Activated T-cell treated with anti-CD3 and anti-CD28 coated beads, Interleukin-2, amount 50 U/mL, for 24 hours (primary cell): ENCODE results near the gene CCDC81.
A peak's percentile ranks its signal among the peaks of the same experiment; 100 is the strongest.
"Not testable (repeated sequence)": the region's sequence is repeated elsewhere in the genome, so short reads cannot be mapped to it uniquely, and the experiment has no call there.

Experiments
- DNase-seq: peaks from one replicate; pipeline ENCODE4 v3.0.0-alpha.2; 2020
- H3K27ac Mint-ChIP-seq: 2 replicates; pipeline ENCODE4 v1.8.0; 2020; ENCODE audit warnings: mild to moderate bottlenecking, mixed read lengths
- H3K27me3 Mint-ChIP-seq: 2 replicates; pipeline ENCODE4 v1.8.0; 2020; ENCODE audit warnings: mixed read lengths
- H3K36me3 Mint-ChIP-seq: 2 replicates; pipeline ENCODE4 v1.8.0; 2020; ENCODE audit warnings: low read depth, mixed read lengths
- H3K4me1 Mint-ChIP-seq: 2 replicates; pipeline ENCODE4 v1.8.0; 2020; ENCODE audit warnings: low read depth, mixed read lengths
- H3K4me3 Mint-ChIP-seq: 2 replicates; pipeline ENCODE4 v1.8.0; 2020; ENCODE audit warnings: mild to moderate bottlenecking, moderate library complexity, mixed read lengths
- H3K9me3 Mint-ChIP-seq: 2 replicates; pipeline ENCODE4 v1.8.0; 2020; ENCODE audit warnings: mixed read lengths

The CCDC81 gene

DNA sequence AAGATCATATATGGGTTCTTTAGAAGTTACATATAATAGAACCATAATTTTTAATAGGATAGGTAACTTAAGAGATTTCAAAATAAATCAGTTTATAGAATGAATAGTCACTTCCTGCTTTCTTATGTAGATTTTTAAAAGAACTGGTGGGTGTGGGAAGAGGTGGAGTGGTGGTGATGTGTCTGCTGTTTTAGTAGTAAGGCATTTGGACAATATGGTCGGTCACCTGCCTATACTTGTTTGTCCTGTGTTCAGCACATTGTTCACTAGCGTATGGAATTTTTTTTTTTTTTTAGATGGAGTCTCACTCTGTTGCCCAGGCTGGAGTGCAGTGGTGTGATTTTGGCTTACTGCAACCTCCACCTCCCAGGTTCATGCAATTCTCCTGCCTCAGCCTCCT, 39.3 kb downstream of the CCDC81 start:
- H3K36me3 Mint-ChIP-seq: no peaks in the 10 kb centered on the region
- no peaks in the 10 kb centered on the region for H3K9me3 Mint-ChIP-seq
- no peak overlapping the region for H3K27ac Mint-ChIP-seq
- no peak for DNase-seq
- no peaks in the 10 kb centered on the region for H3K27me3 Mint-ChIP-seq
- H3K4me3 Mint-ChIP-seq: no peak overlapping the region
- H3K4me1 Mint-ChIP-seq: peaks cover 6% of the 10 kb centered on the region

- Mint-ChIP-seq H3K4me3 (no peak overlapping the region), H3K27me3 (no peaks in the 10 kb centered on the region), H3K4me1 (peaks cover 7% of the 10 kb centered on the region), H3K9me3 (no peaks in the 10 kb centered on the region), H3K27ac (no peak overlapping the region), H3K36me3 (no peaks in the 10 kb centered on the region)
- no peak for DNase-seq
These were observed 40.3 kb downstream of the CCDC81 start for GRCh38 chr11:86415026-86415425.

- H3K36me3 Mint-ChIP-seq: no peaks in the 10 kb centered on the region
- no peaks in the 10 kb centered on the region for H3K9me3 Mint-ChIP-seq
- H3K4me1 Mint-ChIP-seq: peaks cover 7% of the 10 kb centered on the region
- no peak for DNase-seq
- H3K4me3 Mint-ChIP-seq: no peak overlapping the region
- H3K27me3 Mint-ChIP-seq: no peaks in the 10 kb centered on the region
- no peak overlapping the region for H3K27ac Mint-ChIP-seq
These were observed 41.8 kb downstream of the CCDC81 start for GRCh38 chr11:86416494-86416893.

GRCh38 chr11:86416951-86417350, 42.3 kb downstream of the CCDC81 start:
- not testable (repeated sequence) for H3K4me3 Mint-ChIP-seq, H3K9me3 Mint-ChIP-seq, H3K27ac Mint-ChIP-seq, H3K4me1 Mint-ChIP-seq, H3K36me3 Mint-ChIP-seq, H3K27me3 Mint-ChIP-seq, DNase-seq

GRCh38 chr11:86418106-86418505, 43.4 kb downstream of the CCDC81 start:
- H3K27ac Mint-ChIP-seq: no peak overlapping the region
- H3K4me3 Mint-ChIP-seq: no peak overlapping the region
- no peaks in the 10 kb centered on the region for H3K9me3 Mint-ChIP-seq
- peaks cover 7% of the 10 kb centered on the region for H3K4me1 Mint-ChIP-seq
- no peaks in the 10 kb centered on the region for H3K36me3 Mint-ChIP-seq
- no peak for DNase-seq
- H3K27me3 Mint-ChIP-seq: no peaks in the 10 kb centered on the region

DNA sequence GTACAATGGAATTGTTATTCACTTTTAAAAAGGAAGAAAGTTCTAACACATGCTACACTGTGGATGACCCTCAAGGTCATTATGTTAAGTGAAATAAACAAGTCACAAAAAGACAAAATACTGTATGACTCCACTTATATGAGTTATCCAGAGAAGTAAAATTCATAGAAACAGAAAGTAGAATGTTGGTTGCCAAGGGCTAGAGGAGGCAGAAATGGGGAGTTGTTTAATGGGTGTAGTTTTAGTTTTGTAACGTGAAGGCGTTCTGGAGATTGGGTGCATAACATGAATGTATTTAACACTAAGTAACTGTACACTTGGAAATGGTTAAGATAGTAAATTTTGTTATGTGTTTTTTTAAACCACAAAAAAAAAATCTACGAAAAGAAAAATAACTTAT, 43.8 kb downstream of the CCDC81 start:
- H3K27ac Mint-ChIP-seq: no peak overlapping the region
- no peak overlapping the region for H3K4me3 Mint-ChIP-seq
- no peaks in the 10 kb centered on the region for H3K36me3 Mint-ChIP-seq
- no peaks in the 10 kb centered on the region for H3K9me3 Mint-ChIP-seq
- H3K4me1 Mint-ChIP-seq: peaks cover 7% of the 10 kb centered on the region
- no peaks in the 10 kb centered on the region for H3K27me3 Mint-ChIP-seq
- DNase-seq: no peak

DNA sequence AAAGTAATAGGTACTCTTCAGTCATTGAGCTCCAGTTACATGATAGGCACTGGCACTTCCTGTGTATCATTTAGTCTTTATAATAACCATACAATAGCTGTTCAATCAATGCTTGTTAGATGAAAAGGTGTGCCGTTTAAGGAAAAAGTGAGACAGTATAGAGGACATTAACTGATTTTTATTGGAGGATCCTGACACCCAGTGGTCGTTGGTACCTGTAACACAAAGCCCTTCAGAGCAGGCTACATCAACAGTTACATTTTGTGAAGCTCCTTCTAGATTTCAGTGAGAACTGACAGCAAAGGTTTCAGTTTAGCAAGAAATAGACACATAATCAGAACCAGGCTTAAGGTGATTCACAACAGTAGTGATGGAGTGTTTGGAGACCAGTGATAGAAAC, 44.2 kb downstream of the CCDC81 start:
- no peak for DNase-seq
- H3K27ac Mint-ChIP-seq: peak overlapping the region; percentile 6

DNA sequence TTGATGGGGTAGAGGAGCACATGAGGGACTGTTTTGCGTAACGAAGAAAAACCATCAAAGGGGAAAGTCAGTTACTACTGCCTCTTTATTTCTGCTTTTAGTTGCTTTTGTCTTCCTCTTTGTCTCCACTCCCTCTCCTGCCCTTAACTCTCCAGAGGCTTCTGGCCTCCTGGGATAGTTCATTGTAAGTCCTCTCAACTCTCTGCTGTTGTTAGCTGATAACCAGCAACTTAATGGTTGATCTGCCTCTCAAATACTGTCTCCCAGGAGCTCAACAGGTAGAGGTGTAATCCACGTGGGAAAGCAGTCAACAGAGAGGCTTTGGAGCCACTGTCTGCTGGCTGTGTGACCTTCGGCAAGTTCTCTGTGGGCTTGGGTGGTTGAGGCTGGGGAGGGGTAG, 47.3 kb downstream of the CCDC81 start:
- no peaks in the 10 kb centered on the region for H3K36me3 Mint-ChIP-seq
- DNase-seq: no peak
- no peak overlapping the region for H3K4me3 Mint-ChIP-seq
- H3K4me1 Mint-ChIP-seq: peaks cover 7% of the 10 kb centered on the region
- H3K9me3 Mint-ChIP-seq: peaks cover 13% of the 10 kb centered on the region
- H3K27ac Mint-ChIP-seq: no peak overlapping the region
- no peaks in the 10 kb centered on the region for H3K27me3 Mint-ChIP-seq

More for the DNA sequence above, 44.2 kb downstream of the CCDC81 start:
- Mint-ChIP-seq H3K27me3 (no peaks in the 10 kb centered on the region), H3K4me1 (peaks cover 7% of the 10 kb centered on the region), H3K4me3 (no peak overlapping the region), H3K36me3 (no peaks in the 10 kb centered on the region), H3K9me3 (no peaks in the 10 kb centered on the region)

DNA sequence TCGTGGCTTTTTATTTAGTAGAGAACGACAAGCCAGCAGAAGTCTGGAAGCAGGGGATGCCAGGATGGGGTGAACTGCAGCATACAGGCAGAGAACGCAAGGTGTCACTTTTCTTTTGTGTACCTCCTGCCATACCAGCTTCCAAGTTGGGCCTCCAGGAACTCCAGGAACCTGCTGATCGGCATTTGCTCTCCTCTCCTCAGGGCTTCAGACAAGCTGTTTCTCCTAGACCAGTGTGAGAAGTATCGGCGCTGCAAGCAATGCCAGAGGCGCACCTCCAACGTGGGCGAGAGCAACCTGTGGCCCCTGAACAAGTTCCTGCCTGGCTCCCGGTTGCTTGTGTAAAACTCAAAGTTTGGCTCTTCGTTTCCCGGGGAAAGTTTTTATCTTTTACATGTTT, 47.7 kb downstream of the CCDC81 start:
- DNase-seq: no peak
- Mint-ChIP-seq H3K9me3 (peaks cover 13% of the 10 kb centered on the region), H3K36me3 (no peaks in the 10 kb centered on the region), H3K27me3 (no peaks in the 10 kb centered on the region), H3K4me1 (peaks cover 7% of the 10 kb centered on the region), H3K27ac (no peak overlapping the region), H3K4me3 (no peak overlapping the region)

GRCh38 chr11:86423488-86423887, 48.8 kb downstream of the CCDC81 start:
- DNase-seq, H3K4me1 Mint-ChIP-seq, H3K27me3 Mint-ChIP-seq, H3K27ac Mint-ChIP-seq, H3K36me3 Mint-ChIP-seq, H3K4me3 Mint-ChIP-seq: not testable (repeated sequence)
- peaks cover 13% of the 10 kb centered on the region for H3K9me3 Mint-ChIP-seq

DNA sequence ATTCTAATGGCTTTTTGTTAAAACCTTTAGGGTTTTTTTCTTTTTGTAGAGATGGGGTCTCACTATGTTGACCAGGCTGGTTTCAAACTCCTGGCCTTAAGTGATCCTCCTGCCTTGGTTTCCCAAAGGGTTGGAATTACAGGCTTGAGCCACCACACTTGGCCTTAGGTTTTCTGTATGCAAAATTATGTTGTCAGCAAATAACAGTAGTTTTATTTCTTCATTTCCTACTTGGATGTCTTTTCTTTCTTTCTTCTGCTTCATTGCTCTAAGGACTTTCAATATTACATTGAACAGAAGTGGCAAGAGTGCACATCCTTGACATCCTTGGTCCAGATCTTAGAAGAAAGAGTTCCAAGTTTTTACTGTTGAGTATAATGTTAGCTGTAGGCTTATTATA, 52.8 kb downstream of the CCDC81 start:
- no peak overlapping the region for H3K4me3 Mint-ChIP-seq
- peaks cover 3% of the 10 kb centered on the region for H3K36me3 Mint-ChIP-seq
- H3K27ac Mint-ChIP-seq: no peak overlapping the region

GRCh38 chr11:86431258-86431657, 56.6 kb downstream of the CCDC81 start:
- no peaks in the 10 kb centered on the region for H3K27me3 Mint-ChIP-seq
- no peak for DNase-seq
- peaks cover 3% of the 10 kb centered on the region for H3K36me3 Mint-ChIP-seq
- H3K4me1 Mint-ChIP-seq: no peaks in the 10 kb centered on the region
- H3K4me3 Mint-ChIP-seq: peak overlapping the region; percentile 47
- H3K9me3 Mint-ChIP-seq: peaks cover 5% of the 10 kb centered on the region
- H3K27ac Mint-ChIP-seq: no peak overlapping the region

More for the DNA sequence above, 52.8 kb downstream of the CCDC81 start:
- Mint-ChIP-seq H3K27me3 (no peaks in the 10 kb centered on the region), H3K4me1 (no peaks in the 10 kb centered on the region), H3K9me3 (peaks cover 13% of the 10 kb centered on the region)
- no peak for DNase-seq

DNA sequence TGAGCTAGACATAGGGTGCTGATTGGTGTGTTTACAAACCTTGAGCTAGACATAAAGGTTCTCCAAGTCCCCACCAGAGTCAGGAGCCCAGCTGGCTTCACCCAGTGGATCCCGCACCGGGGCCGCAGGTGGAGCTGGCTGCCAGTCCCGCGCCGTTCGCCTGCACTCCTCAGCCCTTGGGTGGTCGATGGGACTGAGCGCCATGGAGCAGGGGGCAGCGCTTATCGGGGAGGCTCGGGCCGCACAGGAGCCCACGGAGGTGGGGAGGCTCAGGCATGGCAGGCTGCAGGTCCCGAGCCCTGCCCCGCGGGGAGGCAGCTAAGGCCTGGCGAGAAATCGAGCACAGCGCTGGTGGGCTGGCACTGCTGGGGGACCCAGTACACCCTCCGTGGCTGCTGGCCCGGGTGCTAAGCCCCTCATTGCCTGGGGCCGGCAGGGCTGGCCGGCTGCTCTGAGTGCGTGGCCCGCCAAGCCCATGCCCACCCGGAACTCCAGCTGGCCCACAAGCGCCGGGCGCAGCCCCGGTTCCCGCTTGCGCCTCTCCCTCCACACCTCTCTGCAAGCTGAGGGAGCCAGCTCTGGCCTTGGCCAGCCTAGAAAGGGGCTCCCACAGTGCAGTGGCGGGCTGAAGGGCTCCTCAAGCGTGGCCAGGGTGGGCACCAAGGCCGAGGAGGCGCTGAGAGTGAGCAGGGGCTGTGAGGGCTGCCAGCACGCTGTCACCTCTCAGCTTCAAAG, 58.8 kb downstream of the CCDC81 start:
- H3K36me3 Mint-ChIP-seq, H3K4me3 Mint-ChIP-seq, DNase-seq, H3K27ac Mint-ChIP-seq, H3K27me3 Mint-ChIP-seq, H3K4me1 Mint-ChIP-seq, H3K9me3 Mint-ChIP-seq: not testable (repeated sequence)

GRCh38 chr11:86435711-86436110, 61.0 kb downstream of the CCDC81 start:
- no peak overlapping the region for H3K27ac Mint-ChIP-seq
- no peak overlapping the region for H3K4me3 Mint-ChIP-seq
- no peaks in the 10 kb centered on the region for H3K27me3 Mint-ChIP-seq

GRCh38 chr11:86438685-86439084, 64.0 kb downstream of the CCDC81 start:
- Mint-ChIP-seq H3K36me3 (no peaks in the 10 kb centered on the region), H3K4me1 (peaks cover 26% of the 10 kb centered on the region), H3K9me3 (no peaks in the 10 kb centered on the region), H3K27ac (no peak overlapping the region), H3K27me3 (no peaks in the 10 kb centered on the region), H3K4me3 (no peak overlapping the region)
- DNase-seq: no peak

More at GRCh38 chr11:86435711-86436110, 61.0 kb downstream of the CCDC81 start:
- peaks cover 3% of the 10 kb centered on the region for H3K36me3 Mint-ChIP-seq
- no peaks in the 10 kb centered on the region for H3K9me3 Mint-ChIP-seq
- peaks cover 5% of the 10 kb centered on the region for H3K4me1 Mint-ChIP-seq
- no peak for DNase-seq

GRCh38 chr11:86440305-86440716, 65.6 kb downstream of the CCDC81 start:
- no peaks in the 10 kb centered on the region for H3K36me3 Mint-ChIP-seq
- no peak overlapping the region for H3K27ac Mint-ChIP-seq
- peaks cover 42% of the 10 kb centered on the region for H3K4me1 Mint-ChIP-seq
- no peaks in the 10 kb centered on the region for H3K9me3 Mint-ChIP-seq
- H3K4me3 Mint-ChIP-seq: no peak overlapping the region
- DNase-seq: no peak
- H3K27me3 Mint-ChIP-seq: no peaks in the 10 kb centered on the region
